NT2/D1 (cell line): ENCODE measurements around the gene CTNNA2.

Experiments used
- DNase-seq: peaks from one replicate; pipeline ENCODE4 v3.0.0-alpha.2; 2011; ENCODE audit warnings: low read depth, low spot score
- H3K27me3 ChIP-seq: 2 replicates; pipeline ENCODE4 v1.6.0; 2011; ENCODE audit warnings: mild to moderate bottlenecking; ENCODE audit not compliant: insufficient read length, insufficient read depth
- H3K36me3 ChIP-seq: 2 replicates; pipeline ENCODE4 v1.6.1; 2011; ENCODE audit warnings: mild to moderate bottlenecking, low read length, mixed read lengths; ENCODE audit not compliant: insufficient read depth, insufficient read length
- H3K4me1 ChIP-seq: 2 replicates; pipeline ENCODE4 v1.5.1; 2011; ENCODE audit not compliant: insufficient read depth, insufficient read length
- H3K4me3 ChIP-seq: 2 replicates; pipeline ENCODE4 v1.5.1; 2011; ENCODE audit warnings: low read depth; ENCODE audit not compliant: insufficient read length
- H3K9ac ChIP-seq: 2 replicates; pipeline ENCODE4 v1.6.0; 2011; ENCODE audit warnings: low read depth; ENCODE audit not compliant: insufficient read length
- H3K9me3 ChIP-seq: 2 replicates; pipeline ENCODE4 v1.5.1; 2011; ENCODE audit warnings: mild to moderate bottlenecking, low read length; ENCODE audit not compliant: insufficient read depth
- SUZ12 ChIP-seq: IDR thresholded peaks from 2 replicates; pipeline ENCODE4 v1.6.1; 2011; ENCODE audit not compliant: insufficient read length, insufficient read depth; ENCODE audit errors: extremely low read depth
- YY1 ChIP-seq: IDR thresholded peaks from 2 replicates; pipeline ENCODE4 v1.6.1; 2011; ENCODE audit not compliant: insufficient read length, insufficient read depth
- ZNF274 ChIP-seq: IDR thresholded peaks from 2 replicates; pipeline ENCODE4 v1.6.1; 2011; ENCODE audit warnings: mild to moderate bottlenecking, low read depth, low read length

CTNNA2 gene

GRCh38 chr2:80105015-80105640, 592.3 kb downstream of the CTNNA2 start:
- H3K9ac ChIP-seq: no peak overlapping the region
- H3K4me1 ChIP-seq: no peaks in the 10 kb centered on the region
- TF ChIP-seq YY1: no peak
- TF ChIP-seq SUZ12: no peak
- no peak for TF ChIP-seq ZNF274
- no peak for DNase-seq
- H3K27me3 ChIP-seq: no peaks in the 10 kb centered on the region
- no peaks in the 10 kb centered on the region for H3K9me3 ChIP-seq
- no peaks in the 10 kb centered on the region for H3K36me3 ChIP-seq
- H3K4me3 ChIP-seq: no peak overlapping the region

GRCh38 chr2:80111185-80111584, 598.3 kb downstream of the CTNNA2 start:
- TF ChIP-seq SUZ12 (no peak), ZNF274 (no peak), YY1 (no peak)
- H3K9ac ChIP-seq: no peak overlapping the region
- no peaks in the 10 kb centered on the region for H3K9me3 ChIP-seq
- H3K27me3 ChIP-seq: no peaks in the 10 kb centered on the region
- no peaks in the 10 kb centered on the region for H3K36me3 ChIP-seq
- no peak overlapping the region for H3K4me3 ChIP-seq
- no peaks in the 10 kb centered on the region for H3K4me1 ChIP-seq
- DNase-seq: no peak

DNA sequence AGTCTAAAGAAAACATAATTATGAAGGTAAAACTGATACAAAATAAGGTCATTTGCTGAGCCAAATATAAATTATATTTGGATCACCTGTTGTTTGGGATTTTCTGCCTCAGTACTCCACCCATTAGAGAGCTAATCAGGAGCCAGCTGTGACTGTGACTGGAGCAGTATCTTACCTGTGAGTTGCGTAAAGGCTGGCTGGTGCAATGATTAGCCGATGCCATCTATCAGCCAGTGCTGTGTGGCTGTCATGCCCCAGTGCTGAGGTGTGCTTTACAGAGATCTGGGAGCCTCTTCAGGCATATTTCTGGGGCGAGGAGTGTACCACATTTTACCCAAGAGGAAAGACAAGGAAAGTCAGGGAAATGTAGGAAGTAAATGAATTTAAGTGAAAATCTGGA, 599.9 kb downstream of the CTNNA2 start:
- no peaks in the 10 kb centered on the region for H3K27me3 ChIP-seq
- no peaks in the 10 kb centered on the region for H3K9me3 ChIP-seq
- no peak overlapping the region for H3K9ac ChIP-seq
- no peak overlapping the region for H3K4me3 ChIP-seq
- H3K36me3 ChIP-seq: no peaks in the 10 kb centered on the region
- DNase-seq: no peak
- H3K4me1 ChIP-seq: no peaks in the 10 kb centered on the region
- TF ChIP-seq SUZ12 (no peak), ZNF274 (no peak), YY1 (no peak)

- Histone ChIP-seq H3K9me3 (no peaks in the 10 kb centered on the region), H3K4me3 (no peak overlapping the region), H3K27me3 (no peaks in the 10 kb centered on the region), H3K9ac (no peak overlapping the region), H3K4me1 (no peaks in the 10 kb centered on the region), H3K36me3 (no peaks in the 10 kb centered on the region)
- no peak for TF ChIP-seq YY1
- TF ChIP-seq SUZ12: no peak
- TF ChIP-seq ZNF274: no peak
- DNase-seq: no peak
Observed at GRCh38 chr2:80113399-80113798, 600.5 kb downstream of the CTNNA2 start.

- Histone ChIP-seq H3K4me1 (no peaks in the 10 kb centered on the region), H3K4me3 (no peak overlapping the region), H3K9ac (no peak overlapping the region), H3K9me3 (no peaks in the 10 kb centered on the region), H3K27me3 (no peaks in the 10 kb centered on the region), H3K36me3 (no peaks in the 10 kb centered on the region)
- DNase-seq: no peak
- TF ChIP-seq YY1 (no peak), ZNF274 (no peak), SUZ12 (no peak)
Observed at GRCh38 chr2:80114812-80115211, 602.0 kb downstream of the CTNNA2 start.

DNA sequence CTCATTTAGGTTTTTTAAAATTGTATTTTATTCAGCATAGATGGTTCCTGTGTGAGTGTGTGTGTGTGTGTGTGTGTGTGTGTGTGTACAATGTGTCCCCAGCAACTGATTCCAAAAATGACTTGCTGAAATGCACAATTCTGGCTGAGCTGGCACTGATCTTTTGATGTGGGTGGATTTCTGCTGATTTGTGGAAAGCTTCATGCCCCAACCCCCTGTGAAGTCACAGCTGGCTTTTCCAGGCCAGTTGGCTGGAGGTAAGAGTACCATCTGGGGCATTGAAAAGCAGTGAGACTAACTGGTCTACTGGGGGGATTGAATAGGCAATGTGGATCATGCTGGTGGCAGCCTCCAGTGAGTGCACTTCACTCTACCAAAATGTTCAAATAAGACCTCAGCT, 604.5 kb downstream of the CTNNA2 start:
- H3K9me3 ChIP-seq: no peaks in the 10 kb centered on the region
- no peak overlapping the region for H3K4me3 ChIP-seq
- H3K9ac ChIP-seq: no peak overlapping the region
- DNase-seq: no peak
- H3K36me3 ChIP-seq: no peaks in the 10 kb centered on the region
- H3K27me3 ChIP-seq: no peaks in the 10 kb centered on the region
- H3K4me1 ChIP-seq: no peaks in the 10 kb centered on the region
- TF ChIP-seq SUZ12 (no peak), YY1 (no peak), ZNF274 (no peak)

DNA sequence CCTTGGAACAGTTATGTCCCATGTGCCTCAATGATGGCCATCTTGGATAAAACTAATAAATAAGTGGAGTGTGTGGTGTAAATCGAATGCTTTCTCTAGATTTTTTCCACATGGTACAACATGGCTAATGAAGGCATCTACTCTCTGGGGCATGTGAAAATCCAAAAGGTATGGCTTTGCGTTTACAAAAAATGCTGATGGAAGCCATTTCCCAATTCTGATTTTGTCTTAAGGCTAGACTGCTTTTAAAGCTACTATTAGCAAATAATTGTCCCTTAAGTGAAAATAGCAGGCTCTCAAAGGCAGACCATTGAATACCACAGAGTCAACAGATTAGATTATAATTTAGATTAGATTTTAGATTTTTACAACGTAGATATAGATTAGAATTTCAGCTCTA, 608.0 kb downstream of the CTNNA2 start:
- no peak for DNase-seq
- Histone ChIP-seq H3K36me3 (no peaks in the 10 kb centered on the region), H3K4me1 (no peaks in the 10 kb centered on the region)

GRCh38 chr2:80122675-80123074, 609.8 kb downstream of the CTNNA2 start:
- Histone ChIP-seq H3K27me3 (no peaks in the 10 kb centered on the region), H3K9me3 (no peaks in the 10 kb centered on the region), H3K9ac (no peak overlapping the region), H3K4me1 (no peaks in the 10 kb centered on the region), H3K36me3 (no peaks in the 10 kb centered on the region), H3K4me3 (no peak overlapping the region)
- TF ChIP-seq SUZ12 (no peak), YY1 (no peak), ZNF274 (no peak)
- DNase-seq: no peak

More for the DNA sequence above, 608.0 kb downstream of the CTNNA2 start:
- Histone ChIP-seq H3K9me3 (no peaks in the 10 kb centered on the region), H3K27me3 (no peaks in the 10 kb centered on the region), H3K4me3 (no peak overlapping the region), H3K9ac (no peak overlapping the region)
- TF ChIP-seq YY1 (no peak), ZNF274 (no peak), SUZ12 (no peak)
